HG03039 (cell line): ENCODE data around the gene IVL.

Experiments used
- ATAC-seq: cut with Tn5 transposase; IDR thresholded peaks from one replicate; pipeline ENCODE4 v1.9.1; 2021; ENCODE audit warnings: mild to moderate bottlenecking, moderate library complexity; ENCODE audit not compliant: unreplicated experiment

The IVL gene

GRCh38 chr1:152946248-152946647, 37.9 kb downstream of the IVL start:
- ATAC-seq: no peak

GRCh38 chr1:152946651-152947256, 38.4 kb downstream of the IVL start, which contains the start of gene SPRR5:
SPRR5 (plus strand) TSS chr1:152947206; CDS start chr1:152948555, 1,349 bp downstream.
- no peak for ATAC-seq

- no peak for ATAC-seq
Observed at GRCh38 chr1:152951711-152952110, 43.4 kb downstream of the IVL start.

GRCh38 chr1:152953761-152954160, 45.4 kb downstream of the IVL start:
- ATAC-seq: no peak

- no peak for ATAC-seq
Observed at GRCh38 chr1:152954436-152954835, 46.1 kb downstream of the IVL start.

GRCh38 chr1:152957561-152957960, 49.2 kb downstream of the IVL start:
- ATAC-seq: no peak

GRCh38 chr1:152959273-152959672, 50.9 kb downstream of the IVL start:
- ATAC-seq: no peak

- ATAC-seq: no peak
Observed at GRCh38 chr1:152959801-152960451, 51.6 kb downstream of the IVL start.

GRCh38 chr1:152960452-152961044, 52.2 kb downstream of the IVL start:
- ATAC-seq: no peak
